MM.1S (cell line): ENCODE measurements around the gene CTBP1.

ENCODE experiments used
- DNase-seq: peaks from one replicate; pipeline ENCODE4 v3.0.0-alpha.2; 2015
- H2AFZ ChIP-seq: fragments of 300-600 bp; sonication (generic); 2 replicates; pipeline ENCODE4 v1.6.0; 2016; ENCODE audit warnings: antibody characterized with exemption, low read length
- H3F3A ChIP-seq: fragments of 300-600 bp; sonication (generic); 2 replicates; pipeline ENCODE4 v1.6.1; 2016; ENCODE audit warnings: mild to moderate bottlenecking, antibody characterized with exemption, low read length, moderate library complexity, mixed read lengths; ENCODE audit not compliant: insufficient read depth
- H3K27ac ChIP-seq: fragments of 300-600 bp; sonication (generic); 2 replicates; pipeline ENCODE4 v1.5.1; 2016; ENCODE audit warnings: mild to moderate bottlenecking, low read length
- H3K27me3 ChIP-seq: fragments of 300-600 bp; sonication (generic); replicated peaks from 2 replicates; pipeline ENCODE4 v1.6.0; 2016; ENCODE audit warnings: low read length; ENCODE audit not compliant: insufficient read depth
- H3K36me3 ChIP-seq: fragments of 300-600 bp; sonication (generic); replicated peaks from 2 replicates; pipeline ENCODE4 v1.6.1; 2016; ENCODE audit warnings: mild to moderate bottlenecking, low read length, mixed read lengths; ENCODE audit not compliant: insufficient read depth
- H3K4me1 ChIP-seq: fragments of 300-600 bp; sonication (generic); 2 replicates; pipeline ENCODE4 v1.6.1; 2016; ENCODE audit warnings: low read length, mixed read lengths
- H3K4me2 ChIP-seq: fragments of 300-600 bp; sonication (generic); 2 replicates; pipeline ENCODE4 v1.6.0; 2016; ENCODE audit warnings: low read depth, low read length
- H3K4me3 ChIP-seq: fragments of 300-600 bp; sonication (generic); 2 replicates; pipeline ENCODE4 v1.5.1; 2016; ENCODE audit warnings: low read length, mixed read lengths
- H3K79me2 ChIP-seq: fragments of 300-600 bp; sonication (generic); 2 replicates; pipeline ENCODE4 v1.6.1; 2016; ENCODE audit warnings: mixed run types, low read length, mixed read lengths
- H3K9ac ChIP-seq: fragments of 300-600 bp; sonication (generic); 2 replicates; pipeline ENCODE4 v1.6.1; 2016; ENCODE audit warnings: low read length, mixed read lengths
- H3K9me2 ChIP-seq: fragments of 300-600 bp; sonication (generic); replicated peaks from 2 replicates; pipeline ENCODE4 v1.6.1; 2016; ENCODE audit warnings: mild to moderate bottlenecking, low read length, mixed read lengths; ENCODE audit not compliant: insufficient read depth
- H3K9me3 ChIP-seq: fragments of 300-600 bp; sonication (generic); replicated peaks from 2 replicates; pipeline ENCODE4 v1.6.1; 2016; ENCODE audit warnings: mild to moderate bottlenecking, low read length, mixed read lengths; ENCODE audit not compliant: insufficient read depth
- H4K20me1 ChIP-seq: fragments of 300-600 bp; sonication (generic); 2 replicates; pipeline ENCODE4 v1.6.1; 2016; ENCODE audit warnings: mild to moderate bottlenecking, low read length, moderate library complexity, mixed read lengths; ENCODE audit not compliant: insufficient read depth
- CTCF ChIP-seq: fragments of 300-600 bp; sonication (generic); IDR thresholded peaks from 2 replicates; pipeline ENCODE4 v1.5.1; 2016; ENCODE audit warnings: antibody characterized with exemption, low read length, mixed read lengths
- EZH2 ChIP-seq: fragments of 300-600 bp; sonication (generic); optimal IDR thresholded peaks from 2 replicates; pipeline ENCODE3; 2017; ENCODE audit warnings: low read depth, mild to moderate bottlenecking, antibody characterized with exemption, low read length, mixed read lengths
- EZH2phosphoT487 ChIP-seq: fragments of 300-600 bp; sonication (generic); IDR thresholded peaks from 2 replicates; pipeline ENCODE4 v1.6.1; 2018; ENCODE audit warnings: antibody characterized with exemption, low read length

Gene CTBP1

GRCh38 chr4:1210241-1210841 lies 38.6 kb downstream of the CTBP1 start:
- H3K4me3 ChIP-seq, result no peak overlapping the region
- peaks cover 8% of the 10 kb centered on the region for H3F3A ChIP-seq
- no peak for DNase-seq
- H3K4me2 ChIP-seq, result no peak overlapping the region
- no peak overlapping the region for H3K27ac ChIP-seq
- no peaks in the 10 kb centered on the region for H3K9me3 ChIP-seq
- H3K79me2 ChIP-seq, result peaks cover 20% of the 10 kb centered on the region
- no peaks in the 10 kb centered on the region for H3K36me3 ChIP-seq
- TF ChIP-seq CTCF (no peak), EZH2 (no peak), EZH2phosphoT487 (no peak)
- no peak overlapping the region for H3K9ac ChIP-seq
- H3K9me2 ChIP-seq, result no peaks in the 10 kb centered on the region
- no peaks in the 10 kb centered on the region for H4K20me1 ChIP-seq
- no peak overlapping the region for H2AFZ ChIP-seq
- H3K4me1 ChIP-seq, result peaks cover 14% of the 10 kb centered on the region
- H3K27me3 ChIP-seq, result no peaks in the 10 kb centered on the region

GRCh38 chr4:1209821-1210220 lies 39.1 kb downstream of the CTBP1 start:
- Histone ChIP-seq H3K4me1 (peaks cover 9% of the 10 kb centered on the region), H3K9me3 (no peaks in the 10 kb centered on the region), H3K9ac (no peak overlapping the region), H2AFZ (no peak overlapping the region), H3K9me2 (no peaks in the 10 kb centered on the region), H4K20me1 (no peaks in the 10 kb centered on the region), H3K4me2 (no peak overlapping the region), H3K27ac (no peak overlapping the region), H3K27me3 (no peaks in the 10 kb centered on the region), H3K79me2 (peaks cover 18% of the 10 kb centered on the region), H3K36me3 (no peaks in the 10 kb centered on the region), H3F3A (peaks cover 3% of the 10 kb centered on the region), H3K4me3 (no peak overlapping the region)
- DNase-seq, result no peak
- TF ChIP-seq EZH2 (no peak), EZH2phosphoT487 (no peak), CTCF (no peak)

- peaks cover 11% of the 10 kb centered on the region for H3K79me2 ChIP-seq
- peaks cover 2% of the 10 kb centered on the region for H3K4me1 ChIP-seq
- no peak overlapping the region for H2AFZ ChIP-seq
- no peaks in the 10 kb centered on the region for H4K20me1 ChIP-seq
- no peak overlapping the region for H3K9ac ChIP-seq
- no peak overlapping the region for H3K27ac ChIP-seq
- H3K36me3 ChIP-seq, result no peaks in the 10 kb centered on the region
- no peak for DNase-seq
- H3F3A ChIP-seq, result no peaks in the 10 kb centered on the region
- no peaks in the 10 kb centered on the region for H3K9me2 ChIP-seq
- TF ChIP-seq EZH2, result no peak
- no peak for TF ChIP-seq CTCF
- no peak for TF ChIP-seq EZH2phosphoT487
- H3K9me3 ChIP-seq, result no peaks in the 10 kb centered on the region
- no peak overlapping the region for H3K4me3 ChIP-seq
- H3K4me2 ChIP-seq, result no peak overlapping the region
- no peaks in the 10 kb centered on the region for H3K27me3 ChIP-seq
Measured at GRCh38 chr4:1208970-1209704, 39.8 kb downstream of the CTBP1 start.
